GM12874 (cell line): Measurements from ENCODE around the gene SLC35D2.

Experiments used
- TF ChIP-seq, protein P1 (sequence below): IDR thresholded peaks from 2 replicates; pipeline ENCODE4 v1.5.1; 2011; ENCODE audit warnings: low read depth, mild to moderate bottlenecking, control low read depth, low read length, moderate library complexity; ENCODE audit not compliant: insufficient read depth

SLC35D2 gene

DNA sequence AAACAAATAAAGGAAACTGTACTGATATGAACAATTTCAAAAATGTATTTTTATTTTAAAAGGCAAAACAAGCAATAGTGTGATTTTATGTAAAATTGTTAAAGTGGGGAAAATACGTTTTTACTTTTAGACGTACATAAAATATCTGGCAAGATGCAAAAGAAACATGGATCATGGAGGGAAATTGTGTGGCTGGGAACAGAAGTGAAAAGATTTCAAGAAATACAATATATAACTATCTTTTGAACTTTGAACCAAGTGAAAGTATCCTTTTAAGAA lies 36.1 kb upstream of the SLC35D2 start:
- TF ChIP-seq, protein P1, sequence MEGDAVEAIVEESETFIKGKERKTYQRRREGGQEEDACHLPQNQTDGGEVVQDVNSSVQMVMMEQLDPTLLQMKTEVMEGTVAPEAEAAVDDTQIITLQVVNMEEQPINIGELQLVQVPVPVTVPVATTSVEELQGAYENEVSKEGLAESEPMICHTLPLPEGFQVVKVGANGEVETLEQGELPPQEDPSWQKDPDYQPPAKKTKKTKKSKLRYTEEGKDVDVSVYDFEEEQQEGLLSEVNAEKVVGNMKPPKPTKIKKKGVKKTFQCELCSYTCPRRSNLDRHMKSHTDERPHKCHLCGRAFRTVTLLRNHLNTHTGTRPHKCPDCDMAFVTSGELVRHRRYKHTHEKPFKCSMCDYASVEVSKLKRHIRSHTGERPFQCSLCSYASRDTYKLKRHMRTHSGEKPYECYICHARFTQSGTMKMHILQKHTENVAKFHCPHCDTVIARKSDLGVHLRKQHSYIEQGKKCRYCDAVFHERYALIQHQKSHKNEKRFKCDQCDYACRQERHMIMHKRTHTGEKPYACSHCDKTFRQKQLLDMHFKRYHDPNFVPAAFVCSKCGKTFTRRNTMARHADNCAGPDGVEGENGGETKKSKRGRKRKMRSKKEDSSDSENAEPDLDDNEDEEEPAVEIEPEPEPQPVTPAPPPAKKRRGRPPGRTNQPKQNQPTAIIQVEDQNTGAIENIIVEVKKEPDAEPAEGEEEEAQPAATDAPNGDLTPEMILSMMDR, result no peak

DNA sequence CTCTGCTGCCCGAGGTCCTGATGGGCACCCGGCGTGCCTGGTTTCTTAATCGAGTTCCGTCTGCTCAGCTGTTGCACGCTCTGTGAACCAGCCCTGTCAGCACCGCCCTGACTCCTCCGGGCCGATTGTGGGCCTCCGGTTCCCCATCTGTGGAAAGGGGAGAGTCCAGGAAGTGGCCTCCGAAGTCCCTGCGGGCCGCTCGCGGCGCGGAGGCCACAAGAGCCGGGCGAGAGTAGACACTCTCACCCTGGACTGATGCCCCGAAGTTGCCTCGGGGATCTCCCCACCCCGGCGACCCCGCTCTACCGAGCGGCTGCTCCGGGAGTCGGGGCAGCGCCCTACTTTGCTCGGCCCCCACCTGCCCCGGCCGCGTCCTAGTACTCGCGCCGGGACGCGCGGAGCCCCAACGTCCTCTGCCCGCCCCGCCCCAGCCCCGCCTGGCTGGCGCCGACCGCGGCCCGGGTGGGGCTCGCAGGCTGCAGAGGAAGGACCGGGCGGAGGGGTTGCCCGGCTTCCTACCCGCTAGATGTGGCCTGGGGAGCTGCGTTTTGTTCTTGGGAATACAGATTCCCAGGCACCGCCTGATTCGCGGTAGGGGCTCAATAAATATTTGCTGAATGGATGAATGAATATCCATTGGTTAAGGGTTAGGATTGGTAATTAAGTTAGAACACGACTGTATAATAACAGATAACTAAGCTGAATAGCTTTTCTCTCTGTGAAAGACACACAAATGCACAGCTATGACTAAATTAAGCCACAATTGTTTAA lies 35.6 kb upstream of the SLC35D2 start:
- TF ChIP-seq, protein P1, result no peak

DNA sequence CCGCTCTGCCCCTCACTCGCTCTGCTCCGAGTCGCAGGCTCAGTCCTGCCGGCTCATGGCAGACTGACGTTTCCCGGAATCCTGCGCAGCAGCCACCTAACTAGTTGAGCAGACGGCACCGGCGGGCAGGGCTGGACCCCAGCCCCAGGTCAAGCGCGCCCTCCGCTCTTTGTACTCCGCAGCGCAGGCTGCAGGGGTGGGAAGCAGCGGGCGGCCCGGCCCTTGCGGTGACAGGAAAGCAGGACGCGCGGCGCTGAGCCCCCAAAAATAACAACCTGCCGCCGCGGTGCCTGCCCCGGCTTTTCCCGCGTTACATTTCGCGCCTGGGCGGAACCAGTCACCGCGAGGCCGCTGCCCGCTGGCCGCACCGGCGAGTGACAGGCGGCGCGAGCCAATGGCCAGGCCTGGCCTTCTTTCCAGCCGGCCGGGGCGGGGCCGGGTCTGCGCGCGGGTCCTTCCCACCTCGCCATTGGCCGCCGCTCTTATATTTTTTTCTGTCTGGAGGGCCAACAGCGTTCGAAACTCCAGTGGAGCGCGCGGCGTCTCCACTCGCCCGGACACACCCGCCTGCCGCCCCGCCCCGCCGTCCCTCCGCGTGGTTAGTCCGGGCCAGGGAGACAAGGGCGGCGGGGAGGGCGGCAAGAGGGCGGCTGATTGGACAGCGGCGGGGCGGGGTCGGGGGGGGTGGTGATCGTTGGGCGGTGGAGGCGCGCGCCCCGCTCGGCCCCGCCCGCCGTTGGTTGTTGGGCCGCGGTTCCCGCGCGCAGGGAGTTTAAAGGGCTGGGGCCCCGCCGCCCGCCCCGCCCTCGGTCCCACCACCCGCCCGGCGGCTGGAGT lies 34.8 kb upstream of the SLC35D2 start, which contains the start of gene ZNF367:
Gene ZNF367 (minus strand): TSS at position 288 of the 837 bp plus-strand sequence. CDS start 338 bp downstream, outside the sequence.
- TF ChIP-seq, protein P1, result no peak

DNA sequence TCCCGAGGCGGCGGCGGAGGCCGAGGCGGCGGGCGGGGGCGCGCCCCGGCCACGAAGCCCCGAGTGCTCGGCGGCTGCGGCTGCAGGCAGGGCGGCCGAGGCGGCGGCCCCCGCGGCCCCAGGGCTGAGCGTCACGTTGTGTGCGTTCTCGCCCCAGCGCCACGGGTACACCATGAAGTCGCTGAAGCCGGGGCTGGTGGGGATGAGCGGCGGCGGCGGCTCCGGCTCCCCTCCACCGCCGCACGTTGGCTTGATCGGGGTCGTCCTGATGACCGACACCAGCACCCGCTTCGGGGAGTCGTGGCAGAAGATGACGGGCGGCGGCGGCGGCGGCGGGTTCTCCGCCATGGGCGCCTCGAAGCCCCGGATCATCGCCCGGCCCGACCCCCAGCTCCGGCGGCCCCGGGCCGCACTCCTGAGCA lies 34.2 kb upstream of the SLC35D2 start:
- TF ChIP-seq, protein P1, result no peak

DNA sequence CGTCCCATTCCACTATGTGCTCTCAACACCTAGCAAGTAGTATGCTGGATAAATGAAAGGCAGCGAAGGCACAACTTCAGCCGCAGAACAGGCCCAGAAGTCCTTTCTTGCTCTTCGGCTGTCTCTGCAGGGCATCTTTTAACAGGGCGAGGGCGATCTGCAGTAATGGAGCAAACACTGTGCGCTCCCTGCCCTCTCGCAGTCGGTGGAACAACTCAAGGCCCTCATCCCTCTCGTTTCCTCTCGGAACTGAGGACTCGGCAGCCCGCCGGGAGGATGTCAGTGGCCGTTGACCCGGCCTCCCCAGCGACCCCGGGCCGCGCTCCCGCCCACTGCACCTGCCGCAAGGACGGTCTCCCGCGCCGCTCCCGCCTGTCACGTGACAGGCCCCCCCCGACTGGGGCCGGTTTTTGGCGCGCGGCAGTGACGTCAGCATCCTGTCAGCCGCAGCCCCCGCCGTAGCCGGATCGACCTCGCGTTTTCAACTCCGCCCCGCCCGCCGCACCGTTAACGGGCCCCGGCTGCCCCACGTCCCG lies 33.6 kb upstream of the SLC35D2 start:
- TF ChIP-seq, protein P1, result no peak

DNA sequence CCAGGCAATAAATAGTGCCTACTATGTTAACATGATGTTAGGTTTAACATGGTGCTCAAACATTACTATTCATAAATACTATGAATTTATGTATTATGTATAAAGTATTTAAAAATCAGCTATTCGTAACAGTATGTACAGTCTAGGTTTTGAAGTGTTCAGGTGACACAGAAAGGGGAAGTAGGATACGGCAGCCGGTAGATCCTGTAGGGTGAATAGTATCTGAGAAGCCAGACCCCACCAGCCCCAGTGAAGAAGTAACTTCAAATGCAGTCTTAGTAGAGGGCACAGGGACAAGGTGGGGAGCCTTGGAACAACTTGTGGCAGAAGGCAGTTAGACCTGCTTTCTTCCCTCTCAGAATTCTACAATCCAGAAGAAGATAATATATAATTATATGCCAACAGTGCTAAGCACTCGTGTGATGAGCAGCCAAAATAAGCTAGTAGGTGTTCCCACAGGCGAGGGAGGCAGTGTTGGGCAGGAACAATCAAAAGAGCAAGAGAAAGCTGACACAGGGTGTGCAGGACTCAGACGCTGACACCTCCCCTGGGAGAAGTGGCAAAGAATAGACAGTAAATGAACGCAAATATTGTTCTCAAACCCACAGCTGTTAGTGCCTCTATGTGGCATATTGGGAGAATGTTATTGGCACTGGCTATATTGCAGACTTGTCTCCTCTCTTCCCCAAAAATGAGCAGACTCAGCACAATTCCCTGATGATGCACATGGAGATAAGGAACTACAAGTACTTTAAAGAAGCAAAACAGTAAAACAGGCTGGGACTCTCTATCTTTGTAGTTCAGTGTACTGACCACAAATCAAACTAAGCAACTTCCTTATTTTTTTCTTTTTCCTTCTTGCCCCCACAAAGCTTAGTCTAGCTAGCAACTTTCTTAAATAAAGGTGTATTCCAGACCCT lies 30.1 kb upstream of the SLC35D2 start:
- TF ChIP-seq, protein P1, result no peak
